Embryonic facial prominence (tissue), 1 donor: ENCODE results near the gene CUBN.

Source experiments
- DNase-seq: peaks from one replicate; pipeline ENCODE4 v3.0.0-alpha.2; 2016; ENCODE audit errors: extremely low spot score

Gene CUBN

DNA sequence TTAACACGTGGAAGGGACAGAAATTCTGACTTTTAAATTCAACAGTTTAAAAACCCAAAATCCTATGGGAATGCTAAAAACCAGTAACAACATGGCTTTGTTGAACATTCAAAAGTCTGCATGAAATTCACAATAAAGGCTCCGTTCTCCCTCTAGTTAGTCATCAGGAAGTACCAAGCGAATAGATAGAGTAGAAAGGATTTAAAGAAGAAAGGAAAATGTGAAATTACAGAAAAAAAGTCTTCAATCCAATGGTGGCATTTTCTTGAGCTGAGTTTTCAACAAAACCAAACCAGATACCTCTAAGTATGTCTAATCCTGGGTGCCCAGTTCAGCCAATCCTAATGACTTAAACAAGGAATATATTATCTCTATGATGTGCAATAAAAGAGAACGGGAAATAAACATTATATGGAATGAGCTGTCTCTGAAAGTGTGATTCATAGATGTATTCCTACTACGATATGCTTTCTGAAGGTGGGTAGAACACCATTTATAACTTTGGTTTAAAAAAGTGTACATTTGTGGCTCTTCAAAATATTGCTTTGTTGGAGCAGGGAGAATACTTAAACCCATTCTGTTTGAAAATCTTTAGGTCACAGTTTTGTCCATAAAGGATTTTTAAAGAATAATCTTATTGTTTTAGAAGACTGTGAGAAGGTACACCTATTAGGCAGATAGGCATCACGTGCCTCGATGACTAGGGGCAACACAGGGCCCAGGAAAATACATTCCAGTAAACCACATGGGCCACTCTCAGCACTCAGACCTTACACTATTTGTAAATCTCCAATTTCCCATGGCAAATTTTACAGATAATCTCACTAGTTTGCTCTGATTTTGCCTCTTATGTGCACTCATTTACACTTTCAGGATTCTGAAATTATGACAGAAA, 87.7 kb downstream of the CUBN start:
- no peak for DNase-seq

DNA sequence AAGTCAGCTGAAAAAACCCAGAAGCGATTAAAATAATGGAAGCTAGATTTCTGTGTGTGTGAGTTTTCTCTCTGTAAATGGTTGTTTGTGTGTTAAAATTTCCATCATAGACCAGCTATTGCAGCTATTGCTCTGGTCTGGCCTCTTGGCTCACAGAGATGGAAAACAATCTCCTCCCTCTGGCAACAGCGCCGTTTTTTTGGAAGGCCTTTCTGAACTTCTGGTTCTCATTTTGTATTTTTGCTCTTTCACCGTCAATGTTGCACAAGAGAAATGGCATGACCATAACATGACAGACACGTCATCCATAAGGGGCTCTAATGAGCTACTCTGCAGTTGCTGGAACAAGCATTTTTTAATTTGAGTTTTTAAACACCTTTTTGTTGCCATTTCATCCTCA, 91.0 kb downstream of the CUBN start:
- DNase-seq, result no peak

DNA sequence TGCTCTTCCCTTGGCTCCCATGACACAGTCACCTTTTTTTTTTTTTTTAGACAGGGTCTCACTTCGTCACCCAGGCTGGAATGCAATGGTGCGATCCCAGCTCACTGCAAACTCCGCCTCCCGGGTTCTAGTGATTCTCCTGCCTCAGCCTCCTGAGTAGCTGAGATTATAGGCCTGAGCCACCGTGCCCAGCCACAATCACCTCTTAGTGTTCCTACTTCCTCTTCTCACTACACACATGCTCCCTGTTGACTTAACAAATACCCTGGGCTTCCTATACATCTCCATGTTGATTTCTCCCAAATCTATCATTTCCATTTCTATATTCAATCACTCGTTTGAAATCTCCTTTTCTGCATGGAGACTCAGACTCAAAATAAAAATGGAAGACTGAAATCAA, 91.7 kb downstream of the CUBN start:
- no peak for DNase-seq

DNA sequence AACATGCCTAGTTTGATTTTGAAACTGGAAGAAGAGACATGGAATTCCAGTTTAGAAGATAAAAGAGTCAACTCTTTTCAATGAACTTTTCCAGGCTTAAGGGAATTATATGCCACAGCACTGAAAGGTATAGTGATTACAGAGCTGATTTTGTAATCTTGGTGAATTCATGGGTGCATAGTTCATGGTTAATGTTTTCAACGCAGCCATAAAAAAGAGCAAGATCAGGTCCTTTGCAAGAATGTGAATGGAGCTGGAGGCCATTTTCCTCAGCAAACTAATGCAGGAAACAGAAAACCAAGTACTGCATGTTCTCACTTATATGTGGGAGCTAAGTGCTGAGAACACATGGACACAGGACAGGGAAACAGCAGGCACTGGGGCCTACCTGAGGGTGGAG, 94.2 kb downstream of the CUBN start:
- DNase-seq, result no peak

DNA sequence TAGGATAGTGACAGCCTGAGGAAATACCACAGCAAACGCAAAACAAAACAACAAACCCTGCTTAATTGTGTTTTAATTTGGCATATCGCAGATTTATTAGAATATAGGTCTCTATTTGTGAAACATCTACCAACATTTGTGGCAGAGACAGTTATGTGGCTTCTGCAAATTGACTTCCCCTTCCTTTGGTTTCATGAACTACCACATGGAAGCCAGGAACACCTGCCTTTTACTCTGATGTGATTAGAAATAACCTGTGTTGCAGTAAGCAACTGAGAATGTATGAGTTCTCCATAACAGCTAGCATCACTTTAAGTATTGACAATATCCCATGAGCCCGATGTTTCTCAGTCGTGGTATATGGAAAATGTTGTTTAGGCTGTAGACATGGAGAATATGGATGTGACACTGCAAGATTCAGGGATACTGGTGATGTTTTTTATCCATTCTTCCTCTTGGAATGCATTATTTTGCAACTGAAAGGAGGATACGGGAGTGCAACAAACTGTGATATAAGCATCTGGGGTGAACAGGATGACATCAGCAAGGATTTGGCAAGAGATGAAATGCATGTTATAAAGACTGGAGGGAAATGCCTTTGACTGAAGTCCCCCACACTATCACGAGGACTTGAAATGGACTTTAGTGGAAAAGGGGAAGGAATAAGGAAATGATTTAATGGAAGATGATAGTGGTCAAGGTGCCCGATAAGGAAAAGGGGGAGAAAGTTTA, 95.9 kb downstream of the CUBN start:
- DNase-seq, result no peak

DNA sequence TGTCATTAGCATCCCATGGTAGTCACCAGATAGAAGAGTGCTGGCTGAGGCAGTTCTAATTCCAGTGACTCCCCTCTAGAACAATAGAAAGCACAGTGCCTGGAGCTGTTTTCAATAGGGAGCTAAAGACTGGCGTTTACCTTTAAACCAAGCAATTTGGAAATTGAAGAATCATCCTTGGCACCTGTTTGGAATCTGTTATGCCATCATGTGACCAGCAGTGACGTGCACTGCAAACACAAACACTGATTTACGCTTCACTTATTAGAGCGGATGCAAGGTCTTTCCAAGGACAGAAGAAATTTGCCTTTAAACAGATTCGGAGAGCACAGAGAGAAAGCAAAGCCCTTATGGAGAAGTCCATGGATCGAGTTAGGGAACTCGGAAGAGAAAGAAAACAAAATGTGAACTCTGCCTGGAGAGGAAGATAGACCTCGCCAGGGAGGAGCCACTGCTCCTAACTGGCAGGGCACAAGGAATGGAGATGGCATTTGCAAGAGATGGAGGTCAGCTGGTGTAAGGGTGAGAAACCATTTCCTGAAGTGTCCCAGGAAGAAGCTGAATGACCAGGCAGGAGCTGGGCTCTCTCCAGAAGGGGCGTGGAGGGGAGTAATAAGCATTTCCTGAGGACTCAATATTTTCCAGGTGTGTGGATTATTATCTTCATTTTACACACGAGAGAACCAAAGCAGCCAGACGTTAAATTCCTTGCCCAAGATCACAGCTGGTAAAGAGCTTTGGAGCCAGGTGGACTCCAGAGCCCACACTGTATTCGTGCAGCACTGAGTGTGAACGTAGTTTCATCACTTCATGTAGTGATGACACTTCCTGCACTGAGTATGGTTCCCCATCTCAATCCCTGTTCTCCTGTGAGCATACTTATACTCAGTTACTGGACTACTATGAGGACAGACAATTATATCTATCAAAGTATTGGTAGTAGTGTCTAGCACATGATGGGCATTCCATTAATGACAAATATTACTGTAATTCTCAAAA, 97.7 kb downstream of the CUBN start:
- no peak for DNase-seq

DNA sequence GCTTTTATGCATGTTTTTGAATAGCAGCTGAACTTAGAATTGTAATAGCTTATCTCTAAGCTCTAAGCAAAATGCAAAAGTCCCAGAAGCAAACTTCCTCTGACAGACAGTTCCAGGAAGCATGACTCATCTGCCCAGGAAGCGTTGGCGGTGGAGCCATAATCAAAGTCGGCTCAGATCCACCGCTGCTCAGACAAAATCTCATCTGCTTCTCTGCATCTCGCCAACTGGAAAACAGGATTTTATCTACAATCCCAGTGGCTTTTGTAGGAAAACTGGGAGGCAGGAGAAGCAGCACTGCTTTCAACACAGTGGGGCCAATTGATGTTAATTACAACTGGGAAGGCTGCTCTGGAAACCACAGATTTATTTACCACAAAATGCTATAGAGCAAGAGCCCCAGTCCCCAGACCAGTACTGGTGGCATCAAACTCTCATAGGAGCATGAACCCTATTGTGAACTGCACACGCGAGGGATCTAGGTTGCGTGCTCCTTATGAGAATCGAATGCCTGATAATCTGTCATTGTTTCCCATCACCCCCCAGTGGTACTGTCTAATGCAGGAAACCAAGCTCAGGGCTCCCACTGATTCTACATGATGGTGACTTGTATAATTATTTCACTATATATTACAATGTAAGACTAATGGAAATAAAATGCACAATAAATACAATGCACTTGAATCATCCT, 99.9 kb downstream of the CUBN start:
- no peak for DNase-seq

DNA sequence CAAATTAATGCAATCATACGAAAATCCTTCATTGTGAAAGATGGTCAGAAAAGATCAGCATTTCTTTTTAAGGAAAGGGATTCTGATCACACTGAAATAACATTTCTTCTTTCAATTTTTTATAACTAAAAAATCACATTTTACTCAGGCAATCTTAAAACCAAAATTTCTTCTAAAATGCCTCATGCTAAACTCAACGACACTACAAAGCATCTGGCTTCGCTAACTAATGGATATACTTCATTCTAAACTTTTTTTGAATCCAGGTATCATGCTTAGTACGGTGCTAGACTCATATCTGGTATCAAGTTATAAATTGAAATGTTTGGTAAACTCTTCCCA, 100.4 kb downstream of the CUBN start:
- DNase-seq, result no peak

DNA sequence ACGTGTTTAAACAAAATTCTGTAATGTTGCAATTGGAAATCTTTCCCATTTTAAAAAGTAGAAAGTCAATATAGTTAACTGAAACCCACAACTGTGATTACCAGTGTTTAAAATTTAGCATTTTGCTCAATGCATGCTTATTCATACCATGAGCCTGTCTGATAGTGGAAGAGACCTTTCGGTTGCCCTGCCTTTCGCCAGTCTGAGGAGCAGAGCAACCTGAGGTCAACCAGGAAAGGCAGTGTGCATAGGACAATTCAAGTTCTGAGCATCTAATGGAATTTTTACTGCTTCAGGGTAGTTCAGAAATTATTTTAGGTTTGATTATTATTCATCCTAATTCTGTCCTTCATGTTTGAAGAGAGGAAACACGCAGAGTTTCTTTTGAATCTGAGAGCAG, 100.8 kb downstream of the CUBN start:
- DNase-seq, result no peak

DNA sequence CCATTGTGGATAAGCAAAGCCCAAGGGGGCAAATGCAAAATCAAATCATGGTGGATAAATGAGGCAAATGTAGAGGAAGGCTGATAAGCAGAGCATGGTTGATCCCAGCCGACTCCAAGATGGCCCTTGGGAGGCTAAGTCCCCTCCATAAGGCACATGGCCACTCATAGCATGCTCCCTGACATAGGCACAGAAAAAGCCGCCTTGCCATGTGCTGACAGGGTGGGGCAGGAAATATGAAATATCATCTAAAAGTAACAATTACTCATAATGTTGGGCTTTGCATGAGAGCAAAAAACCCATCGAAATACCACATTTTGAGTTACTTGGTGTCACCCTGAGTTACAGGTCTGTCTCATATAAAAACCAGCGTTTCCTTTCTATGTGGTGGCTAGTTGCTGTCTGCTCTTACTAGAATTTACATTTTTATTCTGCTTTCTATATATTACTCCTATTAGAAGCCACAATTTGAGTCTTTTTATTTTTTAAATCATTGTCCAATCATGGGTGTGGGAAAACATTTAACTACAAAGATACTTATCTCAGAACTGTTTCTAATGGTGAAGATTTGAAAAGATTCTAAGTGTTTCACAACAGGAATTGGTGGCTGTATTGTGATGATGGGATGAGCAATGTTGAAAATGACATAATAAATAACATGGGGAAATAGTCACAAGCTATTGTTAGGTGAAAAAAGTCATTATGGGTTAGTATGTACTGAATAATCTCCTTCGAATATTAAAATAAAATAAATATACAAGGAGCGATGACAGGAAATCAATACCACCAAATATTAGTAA, 102.7 kb downstream of the CUBN start:
- DNase-seq, result no peak

DNA sequence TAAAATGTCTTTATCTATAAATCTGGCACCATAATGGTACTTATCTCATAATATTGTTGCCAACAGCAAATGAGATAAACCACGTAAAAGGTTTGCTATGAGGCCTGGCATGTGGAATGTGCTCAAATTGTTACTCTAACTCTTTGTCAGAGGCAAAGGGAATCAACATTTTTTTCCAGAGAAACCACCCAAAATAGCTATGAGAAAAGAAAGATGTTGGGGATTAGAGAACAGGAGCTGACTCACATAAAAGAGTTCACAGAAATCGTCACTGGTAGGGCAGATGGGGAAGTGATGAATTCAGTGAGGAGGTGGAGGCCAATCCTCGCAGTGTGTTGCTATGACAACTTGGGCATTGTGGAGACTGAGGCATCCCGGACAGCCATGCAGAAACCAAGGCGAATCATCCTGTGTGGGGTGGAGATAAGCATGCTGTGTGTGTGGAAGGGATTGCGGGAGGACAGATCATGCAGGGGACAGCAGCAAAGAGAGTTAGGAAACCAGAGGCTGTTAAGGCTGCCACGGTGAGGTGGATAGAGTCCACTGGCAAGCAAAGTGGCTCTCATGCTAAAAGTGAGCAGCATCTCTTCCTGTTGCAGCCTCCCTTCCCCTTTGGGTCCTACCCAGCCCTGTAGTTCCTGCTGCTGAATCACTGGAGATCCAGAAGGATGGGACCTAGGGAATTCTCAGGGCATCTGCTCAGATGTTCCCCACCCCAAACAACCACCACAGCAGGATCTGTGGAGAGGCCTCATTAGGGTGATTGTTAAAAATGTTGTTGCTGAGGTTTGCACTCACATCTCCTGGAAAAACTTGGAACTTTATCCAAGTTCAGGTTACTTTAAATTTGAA, 103.9 kb downstream of the CUBN start:
- DNase-seq, result no peak

DNA sequence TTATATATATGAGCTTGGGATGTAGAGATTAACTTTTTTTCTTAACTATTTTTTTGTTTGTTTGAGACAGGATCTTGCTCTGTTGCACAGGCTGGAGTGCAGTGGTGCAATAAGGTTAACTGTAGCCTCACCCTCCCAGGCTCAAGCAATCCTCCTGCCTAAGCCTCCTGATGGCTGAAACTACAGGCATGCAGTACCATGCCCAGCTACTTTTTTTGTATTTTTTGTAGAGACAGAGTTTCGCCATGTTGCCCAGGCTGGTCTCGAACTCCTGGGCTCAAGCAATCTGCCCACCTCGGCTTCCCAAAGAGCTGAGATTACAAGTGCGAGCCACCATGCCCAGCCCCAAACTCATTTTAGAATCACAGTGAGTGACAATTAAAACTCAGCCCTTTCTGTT, 105.2 kb downstream of the CUBN start:
- no peak for DNase-seq

DNA sequence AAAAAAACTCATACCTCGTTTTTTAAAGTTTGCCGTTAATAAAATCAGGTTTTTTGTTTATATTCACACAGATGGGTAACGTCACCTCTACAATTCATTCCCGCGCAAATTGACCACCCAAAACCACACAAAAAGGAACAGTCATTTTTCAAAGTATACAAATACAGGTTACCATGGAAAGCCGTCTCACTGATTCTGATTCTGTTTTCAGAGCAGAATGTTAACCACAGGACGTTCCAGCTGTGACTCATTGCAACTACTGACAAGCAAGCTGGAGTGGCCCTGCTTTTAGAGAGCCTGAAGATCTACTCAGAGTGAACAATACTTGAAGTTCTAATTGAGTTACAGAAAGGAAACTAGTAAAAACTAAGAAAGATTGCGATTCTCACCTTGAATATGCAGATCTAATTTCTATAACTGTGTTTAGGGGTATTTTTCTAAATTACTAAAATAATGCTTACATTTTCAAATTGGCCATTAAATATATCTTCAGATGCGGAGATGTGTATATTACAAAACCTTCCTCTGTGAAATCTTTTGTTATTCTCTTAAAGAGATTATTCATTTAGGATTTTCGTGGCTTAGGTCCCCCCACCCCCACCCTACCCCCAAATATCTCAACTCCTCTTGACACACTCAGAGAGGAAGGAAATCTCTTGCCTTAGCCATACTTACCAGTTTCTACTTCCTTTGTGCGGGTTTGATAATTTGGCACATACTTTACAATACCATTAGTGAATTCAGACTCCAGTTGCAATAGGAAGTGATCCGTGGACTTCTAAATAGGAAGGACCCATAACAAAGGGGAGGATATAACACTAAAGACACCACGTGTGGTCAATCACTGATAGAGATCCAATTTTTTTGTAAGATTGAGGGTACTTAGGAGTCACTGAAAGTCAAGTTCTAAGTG, 106.0 kb downstream of the CUBN start:
- peak; percentile 84 for DNase-seq

DNA sequence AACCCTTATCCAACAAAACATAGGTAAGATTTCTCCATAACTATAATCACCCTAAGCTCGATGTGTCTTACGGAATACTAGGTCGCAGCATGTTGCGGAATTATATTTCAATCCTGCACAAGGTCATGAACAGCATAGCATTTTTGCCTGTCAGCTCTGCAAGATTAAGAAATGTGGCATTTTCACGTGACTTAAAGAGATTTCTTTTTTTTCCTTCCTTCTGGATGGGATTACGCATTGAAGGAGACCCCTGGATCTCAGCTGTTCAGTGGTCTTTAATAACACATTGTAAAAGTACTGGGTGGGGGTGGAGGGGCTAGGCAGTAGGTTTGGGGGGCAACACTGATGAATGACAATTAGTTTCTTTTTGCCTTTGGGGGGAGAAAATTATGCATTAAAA, 106.7 kb downstream of the CUBN start:
- no peak for DNase-seq

DNA sequence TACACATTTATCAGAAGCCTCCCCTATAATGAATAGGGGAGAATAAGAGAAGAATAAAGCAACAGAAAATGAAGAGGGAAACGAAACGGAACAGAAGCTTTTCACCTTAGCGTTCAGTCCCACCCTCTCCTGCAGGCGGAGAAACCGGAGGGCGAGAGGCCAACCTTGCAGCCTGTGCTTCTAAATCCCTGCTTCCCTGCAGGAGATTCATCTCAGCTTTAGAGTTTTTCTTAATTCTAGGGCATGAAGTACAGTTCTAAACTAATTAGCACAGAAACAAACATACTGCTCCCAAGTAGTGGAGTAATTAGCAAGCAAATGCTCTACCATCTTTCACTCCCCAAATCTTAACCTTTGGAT, 107.2 kb downstream of the CUBN start:
- no peak for DNase-seq

DNA sequence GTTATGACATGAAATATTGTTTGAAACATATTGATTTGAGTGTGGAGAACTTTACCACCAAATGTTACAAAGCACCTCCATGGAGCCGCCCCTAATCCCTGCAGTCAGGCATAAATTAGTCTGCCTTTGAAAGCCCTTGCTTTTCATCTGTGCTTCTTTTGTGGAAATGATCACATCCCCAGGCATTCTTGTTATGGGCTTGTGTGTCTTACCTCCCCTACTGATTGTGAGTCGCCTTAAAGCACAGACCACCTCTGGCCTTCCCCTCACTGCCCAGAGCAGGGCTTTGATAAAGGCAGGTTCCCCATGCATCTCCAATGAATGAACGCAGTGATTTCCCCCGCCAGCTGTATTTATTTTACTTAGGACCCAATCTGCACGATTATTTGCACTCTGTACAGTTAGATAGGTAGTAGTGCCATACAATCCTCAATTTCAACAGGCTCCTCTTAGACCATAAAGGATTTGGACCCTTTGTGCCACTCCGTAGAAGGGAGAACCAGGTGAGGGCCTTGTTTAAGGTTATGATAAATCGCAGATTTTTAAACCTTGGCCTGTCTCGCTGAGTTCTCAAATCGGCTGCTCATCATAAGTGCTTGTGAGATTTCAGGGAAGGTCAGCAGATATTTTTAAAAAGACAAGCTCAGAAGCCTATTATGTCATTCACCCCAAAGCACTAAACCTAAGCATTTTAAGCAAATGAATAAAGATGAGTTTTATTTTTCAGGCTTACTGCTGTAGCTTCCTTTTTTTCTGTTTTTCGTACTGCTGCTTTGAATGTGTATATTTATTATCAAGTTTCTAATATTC, 107.8 kb downstream of the CUBN start:
- DNase-seq, result no peak

DNA sequence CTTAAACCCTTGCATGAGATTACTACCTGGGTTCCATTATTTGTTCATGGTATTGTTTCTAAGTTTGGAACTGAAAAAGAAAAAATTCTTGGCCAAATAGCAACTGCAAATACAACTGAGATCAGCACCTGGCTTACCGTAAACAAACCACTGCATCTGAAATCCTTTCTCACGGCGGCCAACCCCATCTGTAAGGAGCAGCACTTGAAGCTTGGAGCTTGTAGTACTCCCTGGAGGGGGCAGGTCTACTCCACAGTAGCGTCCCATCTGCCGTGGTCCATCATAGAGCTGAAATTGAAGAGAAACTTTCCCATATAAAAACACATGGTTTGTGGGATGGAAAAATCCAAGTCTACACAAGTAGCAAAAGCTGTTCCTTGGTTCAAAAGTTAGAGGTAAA, 109.9 kb downstream of the CUBN start:
- no peak for DNase-seq
